ENCODE results near the gene TRIM47. TPM values are rescaled to one million over a fixed set of nuclear protein-coding genes. Genes with fewer than 3 reads are reported as not detected.

TRIM47 gene, protein sequence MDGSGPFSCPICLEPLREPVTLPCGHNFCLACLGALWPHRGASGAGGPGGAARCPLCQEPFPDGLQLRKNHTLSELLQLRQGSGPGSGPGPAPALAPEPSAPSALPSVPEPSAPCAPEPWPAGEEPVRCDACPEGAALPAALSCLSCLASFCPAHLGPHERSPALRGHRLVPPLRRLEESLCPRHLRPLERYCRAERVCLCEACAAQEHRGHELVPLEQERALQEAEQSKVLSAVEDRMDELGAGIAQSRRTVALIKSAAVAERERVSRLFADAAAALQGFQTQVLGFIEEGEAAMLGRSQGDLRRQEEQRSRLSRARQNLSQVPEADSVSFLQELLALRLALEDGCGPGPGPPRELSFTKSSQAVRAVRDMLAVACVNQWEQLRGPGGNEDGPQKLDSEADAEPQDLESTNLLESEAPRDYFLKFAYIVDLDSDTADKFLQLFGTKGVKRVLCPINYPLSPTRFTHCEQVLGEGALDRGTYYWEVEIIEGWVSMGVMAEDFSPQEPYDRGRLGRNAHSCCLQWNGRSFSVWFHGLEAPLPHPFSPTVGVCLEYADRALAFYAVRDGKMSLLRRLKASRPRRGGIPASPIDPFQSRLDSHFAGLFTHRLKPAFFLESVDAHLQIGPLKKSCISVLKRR
- 14.4 and 47.8 TPM in 2 replicates for total RNA-seq

DNA sequence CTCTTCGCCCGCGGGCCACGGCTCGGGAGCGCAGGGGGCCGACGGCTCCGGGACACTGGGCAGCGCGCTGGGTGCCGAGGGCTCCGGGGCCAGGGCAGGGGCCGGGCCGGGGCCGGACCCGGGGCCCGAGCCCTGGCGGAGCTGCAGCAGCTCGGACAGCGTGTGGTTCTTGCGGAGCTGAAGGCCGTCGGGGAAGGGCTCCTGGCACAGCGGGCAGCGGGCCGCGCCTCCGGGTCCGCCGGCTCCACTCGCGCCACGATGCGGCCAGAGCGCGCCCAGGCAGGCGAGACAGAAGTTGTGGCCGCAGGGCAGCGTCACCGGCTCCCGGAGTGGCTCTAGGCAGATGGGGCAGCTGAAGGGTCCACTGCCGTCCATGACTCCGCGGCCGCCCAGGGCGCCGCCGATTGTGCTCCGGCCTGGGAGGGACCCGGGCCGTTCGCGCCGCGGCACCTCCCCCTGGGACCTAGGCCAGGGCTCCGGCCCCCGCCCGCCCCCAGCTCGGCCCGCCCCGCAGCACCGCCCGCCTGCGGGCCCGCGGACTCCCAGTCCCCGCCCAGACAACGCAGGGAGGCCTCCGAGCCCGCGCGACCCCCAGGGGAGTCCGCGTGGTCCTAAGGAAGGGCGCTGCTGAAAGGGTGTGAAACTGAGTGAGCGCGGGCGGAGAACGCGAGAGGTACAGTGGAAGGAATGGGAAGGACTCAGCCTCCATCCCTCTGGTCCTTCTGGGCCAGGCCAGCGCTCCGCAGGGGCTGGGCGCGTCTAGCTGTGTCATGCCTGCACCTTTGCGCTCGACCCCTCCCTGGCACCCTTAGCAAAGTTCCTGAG, at the start of gene TRIM47:
TRIM47 (minus strand) TSS at position 408 of the 825 bp plus-strand sequence; CDS start at position 375, 33 bp downstream.

DNA sequence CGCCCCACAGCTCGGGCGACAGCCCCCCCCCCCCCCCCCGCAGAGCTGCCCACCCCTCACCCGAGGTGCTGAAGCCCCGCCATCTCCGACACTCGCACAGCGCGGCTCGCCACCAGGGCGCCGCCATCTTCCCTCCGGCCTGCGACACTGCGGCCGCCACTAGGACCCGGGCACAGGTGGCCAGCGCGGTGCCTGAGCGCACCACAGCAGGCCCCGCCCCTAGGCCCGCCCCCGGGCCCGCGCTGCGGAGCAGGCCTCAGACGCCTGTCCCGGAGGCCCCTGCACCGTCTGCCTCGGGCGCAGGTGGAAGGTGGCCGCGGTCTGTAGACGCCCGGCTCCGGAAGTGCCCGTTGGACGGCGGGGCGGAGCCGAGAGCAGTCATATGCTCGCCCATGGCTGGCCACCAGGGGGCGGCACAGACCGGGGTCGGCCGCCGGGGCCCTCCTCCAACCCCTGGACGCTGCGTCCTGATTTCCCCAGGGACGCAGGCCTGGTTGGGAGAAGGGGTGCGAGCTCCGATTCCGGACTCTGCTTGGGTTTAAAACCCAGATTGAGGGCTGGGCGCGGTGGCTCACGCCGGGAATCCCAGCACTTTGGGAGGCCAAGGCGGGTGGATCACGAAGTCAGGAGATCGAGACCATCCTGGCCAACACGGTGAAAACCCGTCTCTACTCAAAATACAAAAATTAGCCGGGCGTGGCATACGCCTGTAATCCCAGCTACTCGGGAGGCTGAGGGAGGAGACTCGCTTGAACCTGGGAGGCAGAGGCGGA, 26.6 kb upstream of the TRIM47 start, which contains the start of gene MRPL38:
MRPL38 (minus strand) TSS at position 136 of the 773 bp plus-strand sequence; CDS start at position 127, 9 bp downstream.

DNA sequence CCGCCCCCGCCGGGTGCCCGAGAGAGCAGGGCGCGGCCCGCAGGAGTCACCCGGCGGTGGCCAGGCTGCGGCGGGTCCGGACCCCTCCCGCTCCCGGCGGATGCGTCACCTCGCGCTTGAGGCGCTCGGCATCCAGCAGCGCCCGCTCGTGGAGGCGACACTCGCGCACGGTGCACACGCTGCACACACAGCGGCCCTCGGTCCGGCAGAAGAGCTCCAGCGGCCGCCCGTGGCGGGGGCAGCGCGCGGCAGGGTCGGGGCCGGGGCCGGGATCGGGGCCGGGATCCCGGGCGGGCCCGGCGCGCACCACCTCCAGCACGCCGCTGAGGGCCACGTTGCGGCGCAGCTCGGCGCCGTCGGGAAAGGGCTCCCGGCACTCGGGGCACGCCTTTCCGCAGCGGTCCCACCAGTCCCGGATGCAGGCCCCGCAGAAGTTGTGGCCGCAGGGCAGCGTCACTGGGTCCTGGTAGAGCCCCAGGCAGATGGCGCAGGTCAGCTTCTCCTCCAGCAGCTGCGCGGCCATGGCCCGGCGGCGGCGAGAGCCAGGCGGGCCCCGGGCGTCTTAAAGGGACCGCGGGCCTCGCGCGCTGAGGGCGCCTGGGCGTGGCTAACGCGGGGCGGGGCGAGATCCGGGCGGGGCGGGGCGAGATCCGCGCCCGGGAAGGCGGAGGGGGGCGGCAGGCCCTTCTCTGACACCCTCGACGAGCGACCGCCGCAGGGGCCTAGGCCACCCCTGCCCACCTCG, 18.2 kb upstream of the TRIM47 start, which contains the start of gene TRIM65:
TRIM65 (minus strand) TSS at position 537 of the 745 bp plus-strand sequence; CDS start at position 523, 14 bp downstream.

DNA sequence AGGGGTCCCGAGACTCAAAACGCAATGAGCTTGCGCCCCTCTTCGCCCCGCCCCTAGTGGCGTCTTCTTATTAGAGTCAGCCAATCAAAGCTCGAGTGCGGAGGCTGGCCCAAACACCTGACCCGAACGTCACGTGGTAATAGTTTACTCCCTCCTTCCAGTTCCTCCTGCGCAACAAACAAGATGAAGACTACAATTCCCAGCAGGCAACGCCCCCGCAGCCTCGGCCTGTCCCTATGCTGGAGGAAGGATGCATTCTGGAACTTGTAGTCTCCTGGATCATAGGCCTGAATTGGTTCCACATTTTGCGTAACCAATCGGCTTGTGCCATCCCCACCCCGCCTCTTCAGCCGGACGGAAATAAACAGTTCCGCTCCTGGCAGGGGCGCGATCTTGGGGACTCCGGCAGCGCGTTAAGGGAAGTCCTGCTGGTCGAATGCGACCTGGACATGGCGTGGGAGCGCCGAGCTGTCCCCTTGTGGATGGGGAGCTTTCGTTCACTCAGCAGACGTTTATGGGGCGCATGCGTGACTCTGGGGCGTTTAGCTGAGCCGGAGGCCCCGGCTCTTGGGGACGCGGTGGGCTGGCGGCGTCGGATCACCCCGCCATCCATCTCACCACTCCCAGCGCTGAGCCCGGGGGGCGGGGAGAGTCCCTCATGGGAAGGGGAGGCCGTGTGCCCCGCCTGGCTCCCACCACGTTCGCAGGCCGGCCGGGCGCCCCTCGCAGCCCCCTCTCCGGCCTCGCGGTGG, 22.9 kb downstream of the TRIM47 start, which contains the start of gene WBP2:
WBP2 (minus strand) TSS at position 26 of the 752 bp plus-strand sequence. CDS start 38 bp downstream, outside the sequence.

DNA sequence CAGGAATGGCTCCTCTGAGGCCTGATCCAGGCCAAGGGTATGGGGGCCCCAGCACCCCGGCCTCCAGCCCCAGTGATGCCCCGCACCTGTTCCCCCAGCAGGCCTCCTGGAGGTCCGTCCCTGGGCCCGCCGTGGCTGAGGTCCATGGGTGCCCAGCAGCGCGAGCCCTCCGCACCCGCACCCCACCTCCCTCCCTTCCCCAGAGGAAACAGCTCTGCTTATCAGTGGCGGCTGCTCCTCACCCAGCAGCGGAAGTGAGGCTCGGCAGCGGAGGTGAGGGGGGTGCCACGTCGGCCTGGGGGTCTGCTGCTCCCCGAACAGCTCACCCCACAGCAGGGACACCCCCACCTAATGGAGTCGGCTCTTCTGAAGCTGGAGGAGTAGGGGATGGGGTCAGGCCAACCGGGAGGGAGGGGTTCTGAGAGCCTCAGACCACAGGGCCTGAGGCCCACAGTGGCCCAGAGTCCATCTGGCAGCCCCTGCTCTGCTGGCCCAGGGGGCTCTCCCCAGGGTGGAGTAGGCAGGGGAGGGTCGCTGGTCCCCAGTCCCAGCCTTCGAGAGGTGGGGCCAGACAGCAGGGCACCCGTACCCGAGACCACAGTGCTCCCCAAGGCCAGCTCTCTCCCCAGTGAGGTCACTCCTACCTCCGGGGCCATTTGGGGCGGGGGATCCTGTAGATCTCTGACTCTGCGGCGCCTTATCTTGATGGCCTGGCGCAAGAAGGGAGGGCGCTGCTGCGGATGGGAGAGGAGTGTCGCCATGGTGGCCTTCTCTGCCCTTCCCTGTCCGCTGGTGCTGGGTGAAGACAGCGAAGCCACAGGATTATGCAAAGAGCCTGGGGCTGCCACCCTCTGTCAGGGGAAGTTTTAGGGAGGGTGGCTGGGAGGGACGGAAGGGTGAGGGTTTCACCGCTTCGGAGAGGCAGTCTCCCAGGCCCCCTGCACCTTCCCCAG, 34.5 kb downstream of the TRIM47 start, which contains the start of gene UNC13D:
UNC13D (minus strand) TSS at position 828 of the 953 bp plus-strand sequence; CDS start at position 761, 67 bp downstream.

Other genes with a start within 250 kb of the TRIM47 start
- gene SMIM5, start 245.1 kb downstream of the TRIM47 start, total RNA-seq: 0.34 and 0.93 TPM in 2 replicates
- gene RECQL5, start 211.4 kb downstream of the TRIM47 start, total RNA-seq: 17.4 and 27.6 TPM in 2 replicates
- gene SAP30BP, start 211.2 kb downstream of the TRIM47 start, total RNA-seq: 52.3 and 65.1 TPM in 2 replicates
- gene ITGB4, start 157.1 kb downstream of the TRIM47 start, total RNA-seq: 488 and 974 TPM in 2 replicates
- gene GALK1, start 113.4 kb downstream of the TRIM47 start, total RNA-seq: 9.9 and 16.0 TPM in 2 replicates
- gene UNK, start 93.8 kb downstream of the TRIM47 start, total RNA-seq: 9.2 and 16.2 TPM in 2 replicates
- gene UNC13D, start 34.2 kb downstream of the TRIM47 start, total RNA-seq: 13.7 and 14.8 TPM in 2 replicates
- gene WBP2, start 23.2 kb downstream of the TRIM47 start, total RNA-seq: 29.7 and 40.7 TPM in 2 replicates
- 18.1 and 25.3 TPM in 2 replicates for gene TRIM65, start 18.4 kb upstream of the TRIM47 start, total RNA-seq
- gene MRPL38, start 26.3 kb upstream of the TRIM47 start, total RNA-seq: 33.5 TPM in 2 replicates
- 11.3 and 18.5 TPM in 2 replicates for gene FBF1, start 62.5 kb upstream of the TRIM47 start, total RNA-seq
- 37.3 and 72.5 TPM in 2 replicates for gene ACOX1, start 100.6 kb upstream of the TRIM47 start, total RNA-seq
- gene TEN1, start 100.7 kb upstream of the TRIM47 start, total RNA-seq: 12.9 and 20.5 TPM in 2 replicates
- gene CDK3, start 122.3 kb upstream of the TRIM47 start, total RNA-seq: 0.68 and 1.8 TPM in 2 replicates
- 40.3 and 69.8 TPM in 2 replicates for gene EVPL, start 148.7 kb upstream of the TRIM47 start, total RNA-seq
- gene SRP68, start 193.9 kb upstream of the TRIM47 start, total RNA-seq: 44.1 and 75.0 TPM in 2 replicates
- gene GALR2, start 196.2 kb upstream of the TRIM47 start, total RNA-seq: 0.14 TPM in 1 of 2 replicates, not detected in the other
- not detected in 2 replicates for gene ZACN, start 200.6 kb upstream of the TRIM47 start, total RNA-seq
- gene EXOC7, start 225.2 kb upstream of the TRIM47 start, total RNA-seq: 36.2 and 66.5 TPM in 2 replicates